SU-DHL-6 (cell line): ENCODE measurements around the gene HS2ST1.

Experiments used
- H2AFZ ChIP-seq: fragments of 200-600 bp; sonication (generic); 2 replicates; pipeline ENCODE4 v1.6.1; 2014; ENCODE audit warnings: low read depth, mild to moderate bottlenecking, moderate library complexity, mixed read lengths, antibody characterized with exemption, low read length; ENCODE audit not compliant: severe bottlenecking
- H3F3A ChIP-seq: fragments of 200-600 bp; shearing (Covaris generic); 2 replicates; pipeline ENCODE4 v1.6.0; 2016; ENCODE audit warnings: antibody characterized with exemption, mild to moderate bottlenecking; ENCODE audit not compliant: insufficient read depth
- H3K27ac ChIP-seq: fragments of 200-600 bp; sonication (generic); 2 replicates; pipeline ENCODE4 v1.5.1; 2016; ENCODE audit warnings: low read depth, mild to moderate bottlenecking, low read length, moderate library complexity, mixed read lengths
- H3K27me3 ChIP-seq: fragments of 200-600 bp; sonication (generic), shearing (Covaris generic); 2 replicates; pipeline ENCODE4 v1.6.0; 2014; ENCODE audit warnings: mild to moderate bottlenecking, low read length
- H3K36me3 ChIP-seq: fragments of 200-600 bp; sonication (generic); 2 replicates; pipeline ENCODE4 v1.6.1; 2014; ENCODE audit warnings: mild to moderate bottlenecking, low read length, mixed read lengths
- H3K4me2 ChIP-seq: fragments of 300-600, 200-600 bp; shearing (Covaris generic), sonication (generic); 2 replicates; pipeline ENCODE4 v1.6.0; 2014; ENCODE audit warnings: low read length, low read depth, mild to moderate bottlenecking; ENCODE audit not compliant: poor library complexity, severe bottlenecking
- H3K4me3 ChIP-seq: fragments of 200-600 bp; sonication (generic); 2 replicates; pipeline ENCODE4 v1.5.1; 2014; ENCODE audit warnings: antibody characterized with exemption, low read length, mild to moderate bottlenecking, mixed read lengths; ENCODE audit not compliant: insufficient read depth, poor library complexity, severe bottlenecking
- H3K79me2 ChIP-seq: fragments of 200-600 bp; sonication (generic); 2 replicates; pipeline ENCODE4 v1.6.1; 2014; ENCODE audit warnings: mild to moderate bottlenecking, low read length, moderate library complexity; ENCODE audit not compliant: insufficient read depth
- H3K9ac ChIP-seq: fragments of 200-600 bp; sonication (generic); 2 replicates; pipeline ENCODE4 v1.7.0; 2014; ENCODE audit warnings: mild to moderate bottlenecking, low read length
- H3K9me2 ChIP-seq: fragments of 200-600 bp; sonication (generic); replicated peaks from 2 replicates; pipeline ENCODE4 v1.6.1; 2014; ENCODE audit warnings: low read length; ENCODE audit not compliant: insufficient read depth
- H3K9me3 ChIP-seq: fragments of 200-600 bp; sonication (generic); 2 replicates; pipeline ENCODE4 v1.6.1; 2014; ENCODE audit warnings: low read length, mixed read lengths; ENCODE audit not compliant: insufficient read depth
- H4K20me1 ChIP-seq: fragments of 200-600 bp; sonication (generic); 2 replicates; pipeline ENCODE4 v1.6.1; 2014; ENCODE audit warnings: low read depth, mild to moderate bottlenecking, antibody characterized with exemption, low read length, moderate library complexity, mixed read lengths
- CTCF ChIP-seq: fragments of 200-600 bp; sonication (generic); IDR thresholded peaks from one replicate; pipeline ENCODE4 v1.5.1; 2017; ENCODE audit warnings: antibody characterized with exemption, mild to moderate bottlenecking, low read length, moderate library complexity; ENCODE audit not compliant: insufficient read depth, poor library complexity, severe bottlenecking
- EZH2phosphoT487 ChIP-seq: fragments of 200-600 bp; sonication (generic), shearing (Covaris generic); conservative IDR thresholded peaks from 2 replicates; pipeline ENCODE4 v1.6.1; 2018; ENCODE audit warnings: mild to moderate bottlenecking, antibody characterized with exemption, low read length, moderate library complexity, mixed read lengths

HS2ST1 gene

GRCh38 chr1:87106867-87107266 is 192.4 kb downstream of the HS2ST1 start:
- Histone ChIP-seq H3K27me3 (no peaks in the 10 kb centered on the region), H3F3A (peaks cover 14% of the 10 kb centered on the region), H3K4me2 (no peak overlapping the region), H2AFZ (no peak overlapping the region), H3K9me3 (no peaks in the 10 kb centered on the region), H3K27ac (peak overlapping the region; percentile 18; the same call in 1 of the 2 replicates), H3K79me2 (no peaks in the 10 kb centered on the region), H3K9me2 (no peaks in the 10 kb centered on the region), H3K9ac (no peak overlapping the region), H4K20me1 (no peaks in the 10 kb centered on the region), H3K36me3 (peaks cover 32% of the 10 kb centered on the region), H3K4me3 (no peak overlapping the region)
- TF ChIP-seq EZH2phosphoT487 (no peak), CTCF (no peak)

GRCh38 chr1:87108228-87108627 is 193.8 kb downstream of the HS2ST1 start:
- H3K4me3 ChIP-seq: no peak overlapping the region
- H3K27me3 ChIP-seq: no peaks in the 10 kb centered on the region
- H3K9ac ChIP-seq: no peak overlapping the region
- H4K20me1 ChIP-seq: no peaks in the 10 kb centered on the region
- H3K79me2 ChIP-seq: no peaks in the 10 kb centered on the region
- no peak overlapping the region for H3K4me2 ChIP-seq
- TF ChIP-seq EZH2phosphoT487: no peak
- peaks cover 27% of the 10 kb centered on the region for H3K36me3 ChIP-seq
- no peaks in the 10 kb centered on the region for H3K9me2 ChIP-seq
- H2AFZ ChIP-seq: no peak overlapping the region
- no peak overlapping the region for H3K27ac ChIP-seq
- no peaks in the 10 kb centered on the region for H3K9me3 ChIP-seq
- peaks cover 12% of the 10 kb centered on the region for H3F3A ChIP-seq

- H3K9me2 ChIP-seq: no peaks in the 10 kb centered on the region
- H3K9ac ChIP-seq: no peak overlapping the region
- H3K9me3 ChIP-seq: no peaks in the 10 kb centered on the region
- H3K36me3 ChIP-seq: peaks cover 20% of the 10 kb centered on the region
- H2AFZ ChIP-seq: no peak overlapping the region
- no peaks in the 10 kb centered on the region for H3K79me2 ChIP-seq
- no peak overlapping the region for H3K4me2 ChIP-seq
- TF ChIP-seq EZH2phosphoT487 (no peak), CTCF (no peak)
- H4K20me1 ChIP-seq: no peaks in the 10 kb centered on the region
- H3K27ac ChIP-seq: no peak overlapping the region
- no peak overlapping the region for H3K4me3 ChIP-seq
- peaks cover 6% of the 10 kb centered on the region; the same call in 1 of the 2 replicates for H3F3A ChIP-seq
- no peaks in the 10 kb centered on the region for H3K27me3 ChIP-seq
These were observed 194.5 kb downstream of the HS2ST1 start for GRCh38 chr1:87108814-87109411.

- Histone ChIP-seq H3K36me3 (peaks cover 3% of the 10 kb centered on the region), H3K9ac (no peak overlapping the region), H3K79me2 (no peaks in the 10 kb centered on the region), H3K9me2 (no peaks in the 10 kb centered on the region), H3K4me2 (no peak overlapping the region), H3F3A (no peaks in the 10 kb centered on the region), H4K20me1 (no peaks in the 10 kb centered on the region), H3K27me3 (no peaks in the 10 kb centered on the region), H3K4me3 (no peak overlapping the region), H3K9me3 (no peaks in the 10 kb centered on the region), H2AFZ (no peak overlapping the region), H3K27ac (no peak overlapping the region)
- TF ChIP-seq EZH2phosphoT487 (no peak), CTCF (no peak)
These were observed 197.4 kb downstream of the HS2ST1 start for GRCh38 chr1:87111659-87112371.
